Amniotic stem cell (primary cell): ENCODE measurements around the gene TMEM236.

Source experiments
- DNase-seq: peaks from one replicate; lab custom pipeline; 2025; lab: John Stamatoyannopoulos, UW

Gene TMEM236

GRCh38 chr10:17787087-17787961 is 35.3 kb downstream of the TMEM236 start:
- peak; percentile 83 for DNase-seq

- DNase-seq: no peak
Observed at GRCh38 chr10:17788646-17789045, 36.6 kb downstream of the TMEM236 start.

GRCh38 chr10:17789396-17789795 is 37.4 kb downstream of the TMEM236 start:
- no peak for DNase-seq

GRCh38 chr10:17790651-17791050 is 38.6 kb downstream of the TMEM236 start:
- no peak for DNase-seq

- no peak for DNase-seq
Observed at GRCh38 chr10:17792991-17793390, 41.0 kb downstream of the TMEM236 start.

- no peak for DNase-seq
Observed at GRCh38 chr10:17793823-17794644, 42.0 kb downstream of the TMEM236 start.

- no peak for DNase-seq
Observed at GRCh38 chr10:17795083-17795482, 43.1 kb downstream of the TMEM236 start.

- DNase-seq: no peak
Observed at GRCh38 chr10:17795813-17796594, 44.0 kb downstream of the TMEM236 start.

GRCh38 chr10:17801507-17801906 is 49.5 kb downstream of the TMEM236 start:
- no peak for DNase-seq

- no peak for DNase-seq
Observed at GRCh38 chr10:17802350-17802749, 50.3 kb downstream of the TMEM236 start.

- no peak for DNase-seq
Observed at GRCh38 chr10:17802976-17803375, 51.0 kb downstream of the TMEM236 start.

- DNase-seq: no peak
Observed at GRCh38 chr10:17805330-17805729, 53.3 kb downstream of the TMEM236 start.

GRCh38 chr10:17805921-17806577 is 54.0 kb downstream of the TMEM236 start:
- DNase-seq: no peak

- no peak for DNase-seq
Observed at GRCh38 chr10:17808971-17809841, 57.2 kb downstream of the TMEM236 start, which contains the start of gene MRC1. TSS of gene MRC1 (plus strand) at chr10:17809348. CDS start at chr10:17809466, 118 bp downstream.

- DNase-seq: no peak
Observed at GRCh38 chr10:17811146-17811865, 59.3 kb downstream of the TMEM236 start.

GRCh38 chr10:17814973-17815372 is 63.0 kb downstream of the TMEM236 start:
- no peak for DNase-seq

GRCh38 chr10:17816199-17816598 is 64.2 kb downstream of the TMEM236 start:
- no peak for DNase-seq

- no peak for DNase-seq
Observed at GRCh38 chr10:17817316-17817715, 65.3 kb downstream of the TMEM236 start.

GRCh38 chr10:17817790-17818189 is 65.8 kb downstream of the TMEM236 start:
- no peak for DNase-seq

- DNase-seq: no peak
Observed at GRCh38 chr10:17819836-17820235, 67.8 kb downstream of the TMEM236 start.
